IMR-90 (cell line): ENCODE data around the gene ZNRD2. TPM values are rescaled to one million over a fixed set of nuclear protein-coding genes. Genes with fewer than 3 reads are reported as not detected.

Experiments used
- ATAC-seq: fragments of 200-7000 bp; cut with Tn5 transposase; 2 replicates; pipeline ENCODE4 v1.9.1; 2020; ENCODE audit warnings: low read depth, mild to moderate bottlenecking, moderate library complexity
- BruUV-seq: library from RNA; stranded (reverse); fragments of 400-500 nt; replicated peaks from 2 replicates; lab custom pipeline; 2021; lab: Mats Ljungman, UMichigan
- CTCF ChIA-PET: fragments of 300-600 bp; formaldehyde crosslinking; extraction: SDS; loops from one replicate; lab custom pipeline; 2021; ENCODE audit warnings: antibody characterized with exemption; lab: Yijun Ruan, JAX
- POLR2A ChIA-PET: fragments of 300-600 bp; sonication (Branson Sonifier 250); formaldehyde crosslinking; loops from one replicate; lab custom pipeline; 2022; ENCODE audit warnings: antibody characterized with exemption; ENCODE audit not compliant: unreplicated experiment; lab: Charles Lee
- DNase-seq: peaks from one replicate; pipeline ENCODE4 v3.0.0; 2013
- H2AFZ ChIP-seq: replicated peaks from 2 replicates; pipeline ENCODE3; 2013; ENCODE audit warnings: low read length, mild to moderate bottlenecking; ENCODE audit not compliant: poor library complexity
- H2AK5ac ChIP-seq: 2 replicates; pipeline ENCODE4 v1.6.1; 2013; ENCODE audit warnings: low read depth, low read length, inconsistent platforms
- H2AK9ac ChIP-seq: replicated peaks from 2 replicates; pipeline ENCODE3; 2013; ENCODE audit warnings: mild to moderate bottlenecking, low read depth, low read length, moderate library complexity; ENCODE audit not compliant: poor library complexity
- H2BK120ac ChIP-seq: 2 replicates; pipeline ENCODE4 v1.6.1; 2013; ENCODE audit warnings: low read depth, low read length, inconsistent platforms
- H2BK15ac ChIP-seq: 3 replicates; pipeline ENCODE4 v1.6.1; 2013; ENCODE audit warnings: low read depth, low read length, inconsistent platforms
- H2BK20ac ChIP-seq: 2 replicates; pipeline ENCODE4 v1.6.1; 2013; ENCODE audit warnings: low read depth, mild to moderate bottlenecking, inconsistent platforms, low read length, moderate library complexity
- H2BK5ac ChIP-seq: 2 replicates; pipeline ENCODE4 v1.6.1; 2013; ENCODE audit warnings: mild to moderate bottlenecking, low read depth, low read length, inconsistent platforms; ENCODE audit not compliant: poor library complexity, severe bottlenecking
- H3K14ac ChIP-seq: replicated peaks from 2 replicates; pipeline ENCODE4 v1.6.1; 2013; ENCODE audit warnings: low read depth, low read length, inconsistent platforms
- H3K18ac ChIP-seq: 2 replicates; pipeline ENCODE4 v1.6.1; 2013; ENCODE audit warnings: low read depth, low read length, control low read depth
- H3K23ac ChIP-seq: 2 replicates; pipeline ENCODE4 v1.6.1; 2013; ENCODE audit warnings: low read depth, low read length, inconsistent platforms
- H3K27ac ChIP-seq: 2 replicates; pipeline ENCODE4 v1.5.1; 2013; ENCODE audit warnings: mild to moderate bottlenecking, control low read depth, low read length; ENCODE audit not compliant: insufficient read depth
- H3K27me3 ChIP-seq: 2 replicates; pipeline ENCODE4 v1.6.1; 2013; ENCODE audit warnings: low read length; ENCODE audit not compliant: control insufficient read depth, insufficient read depth
- H3K36me3 ChIP-seq: 2 replicates; pipeline ENCODE4 v1.6.1; 2013; ENCODE audit warnings: low read length, mixed read lengths; ENCODE audit not compliant: control insufficient read depth, insufficient read depth
- H3K4ac ChIP-seq: 2 replicates; pipeline ENCODE4 v1.6.1; 2013; ENCODE audit warnings: low read depth, low read length, inconsistent platforms
- H3K4me1 ChIP-seq: 2 replicates; pipeline ENCODE4 v1.6.1; 2013; ENCODE audit warnings: low read length, mixed read lengths; ENCODE audit not compliant: control insufficient read depth, insufficient read depth
- H3K4me2 ChIP-seq: 2 replicates; pipeline ENCODE4 v1.6.1; 2013; ENCODE audit warnings: low read depth, mild to moderate bottlenecking, control low read depth, low read length, moderate library complexity
- H3K4me3 ChIP-seq: 2 replicates; pipeline ENCODE4 v1.5.1; 2013; ENCODE audit warnings: low read depth, mild to moderate bottlenecking, control low read depth, low read length, moderate library complexity; ENCODE audit not compliant: insufficient read depth
- H3K56ac ChIP-seq: 2 replicates; pipeline ENCODE4 v1.6.1; 2013; ENCODE audit warnings: low read length, inconsistent platforms; ENCODE audit not compliant: insufficient read depth; ENCODE audit errors: extremely low read depth
- H3K79me1 ChIP-seq, 2 experiments: 2 replicates each; pipeline ENCODE4 v1.6.1; 2013; ENCODE audit warnings: low read length in 2 of 2, inconsistent platforms in 1 of 2, low read depth in 1 of 2
- H3K9ac ChIP-seq: 2 replicates; pipeline ENCODE4 v1.6.1; 2013; ENCODE audit warnings: low read depth, low read length, control low read depth
- H3K9me1 ChIP-seq: 2 replicates; pipeline ENCODE4 v1.6.1; 2013; ENCODE audit warnings: low read length, inconsistent platforms; ENCODE audit not compliant: insufficient read depth
- H3K9me3 ChIP-seq: 2 replicates; pipeline ENCODE4 v1.6.1; 2013; ENCODE audit warnings: low read length; ENCODE audit not compliant: control insufficient read depth, insufficient read depth
- H4K20me1 ChIP-seq: 2 replicates; pipeline ENCODE4 v1.6.1; 2013; ENCODE audit warnings: low read length, inconsistent platforms; ENCODE audit not compliant: insufficient read depth
- H4K5ac ChIP-seq: 2 replicates; pipeline ENCODE4 v1.6.1; 2013; ENCODE audit warnings: mild to moderate bottlenecking, low read depth, low read length, control low read depth
- H4K8ac ChIP-seq, 2 experiments: 2 replicates each; pipeline ENCODE4 v1.6.1; 2013; ENCODE audit warnings: low read depth in 2 of 2, low read length in 2 of 2, control low read depth in 1 of 2, inconsistent platforms in 1 of 2
- H4K91ac ChIP-seq: 2 replicates; pipeline ENCODE4 v1.6.1; 2013; ENCODE audit warnings: low read depth, low read length, inconsistent platforms; ENCODE audit not compliant: insufficient read depth
- BHLHE40 ChIP-seq: fragments of 150-350 bp; IDR thresholded peaks from 2 replicates; pipeline ENCODE4 v1.6.1; 2016; ENCODE audit warnings: mild to moderate bottlenecking, low read depth, low read length
- CEBPB ChIP-seq: IDR thresholded peaks from 2 replicates; pipeline ENCODE4 v1.6.1; 2012; ENCODE audit warnings: low read depth, low read length, improper control_type of control experiment
- CHD1 ChIP-seq: IDR thresholded peaks from 2 replicates; pipeline ENCODE4 v1.6.1; 2012; ENCODE audit warnings: low read depth, low read length, improper control_type of control experiment
- ELK1 ChIP-seq: fragments of 150-350 bp; IDR thresholded peaks from 2 replicates; pipeline ENCODE4 v1.6.1; 2016; ENCODE audit warnings: low read depth, mild to moderate bottlenecking, low read length, moderate library complexity, borderline replicate concordance
- FOS ChIP-seq: fragments of 150-350 bp; IDR thresholded peaks from 2 replicates; pipeline ENCODE4 v1.6.1; 2016; ENCODE audit warnings: low read depth, low read length
- MAZ ChIP-seq: IDR thresholded peaks from 2 replicates; pipeline ENCODE4 v1.6.1; 2012; ENCODE audit warnings: low read depth, mild to moderate bottlenecking, low read length, improper control_type of control experiment, moderate library complexity, borderline replicate concordance
- MXI1 ChIP-seq: IDR thresholded peaks from 2 replicates; pipeline ENCODE4 v1.6.1; 2012; ENCODE audit warnings: low read depth, mild to moderate bottlenecking, low read length, moderate library complexity, borderline replicate concordance
- POLR2A ChIP-seq: IDR thresholded peaks from 2 replicates; pipeline ENCODE4 v1.6.1; 2012; ENCODE audit warnings: mild to moderate bottlenecking, low read depth, low read length
- RAD21 ChIP-seq: IDR thresholded peaks from 2 replicates; pipeline ENCODE4 v1.6.1; 2012; ENCODE audit warnings: low read length, improper control_type of control experiment
- RCOR1 ChIP-seq: IDR thresholded peaks from 2 replicates; pipeline ENCODE4 v1.6.1; 2012; ENCODE audit warnings: mild to moderate bottlenecking, low read length, improper control_type of control experiment; ENCODE audit not compliant: insufficient replicate concordance
- RFX5 ChIP-seq: IDR thresholded peaks from 2 replicates; pipeline ENCODE4 v1.8.0; 2012; ENCODE audit warnings: low read depth, mild to moderate bottlenecking, low read length, moderate library complexity
- SMC3 ChIP-seq: fragments of 150-350 bp; IDR thresholded peaks from 2 replicates; pipeline ENCODE4 v1.6.1; 2016; ENCODE audit warnings: low read depth, mild to moderate bottlenecking, antibody characterized with exemption, low read length, moderate library complexity
- WGBS, 2 experiments: methylation state at CpG; one replicate each; pipeline versions ENCODE4 v1.1.5 to v1.1.7; 2013; ENCODE audit warnings: missing lambda C conversion rate in 2 of 2; ENCODE audit not compliant: insufficient read length in 1 of 2; ENCODE audit errors: extremely low coverage in 2 of 2; 5-methylcytosine and 5-hydroxymethylcytosine counted together
- dilution Hi-C: fragments of 300-500 bp; cut with HindIII; formaldehyde crosslinking; loops from one replicate; pipeline ENCODE4 v1.14.3; 2018; ENCODE audit warnings: low sequenced_read_pairs; ENCODE audit not compliant: unreplicated experiment
- in situ Hi-C: fragments of 300-500 bp; cut with MboI; formaldehyde crosslinking; loops from 3 replicates; pipeline ENCODE4 v1.14.3; 2019; ENCODE audit warnings: low sequenced_read_pairs, inconsistent platforms, mixed read lengths
- intact Hi-C: fragments of 100-400 bp; cut with micrococcal nuclease; formaldehyde crosslinking; loops from 2 replicates; pipeline ENCODE4 v1.10.0; 2022
- polyA plus RNA-seq, 3 experiments: library from polyadenylated mRNA; depleted of rRNA; stranded (reverse); fragments of >200 nt; gene quantifications; 2 replicates each; pipeline ENCODE4 v1.2.3, GENCODE V29; 2012; ENCODE audit warnings: low replicate concordance in 1 of 3
- total RNA-seq: library from RNA; depleted of rRNA; stranded (reverse); fragments of >200 nt; gene quantifications from 2 replicates; pipeline ENCODE4 v1.2.3, GENCODE V29; 2012
- TF ChIP-seq, protein P1 (sequence below): conservative IDR thresholded peaks from 2 replicates; pipeline ENCODE4 v1.5.1; 2012; ENCODE audit warnings: mild to moderate bottlenecking, low read depth, low read length, improper control_type of control experiment

ZNRD2 gene
- total and polyA plus RNA-seq, 2 of the 4 experiments (the other 2 are of a cell fraction): 75.6 to 90.3 TPM

- 1% methylated on average over 29 of the region's 78 CpGs; no CpG with 5 or more reads in 1 of the 2 experiments for WGBS, 2 experiments
- no peak overlapping the region for H2BK15ac ChIP-seq
- BruUV-seq: no TSS peak
- H2BK20ac ChIP-seq: no peak overlapping the region
- H2AK5ac ChIP-seq: peak overlapping the region; percentile 63; the same call in 1 of the 2 replicates
- H3K36me3 ChIP-seq: peaks cover 42% of the 10 kb centered on the region
- peak overlapping the region; percentile 79 for H2BK120ac ChIP-seq
- in situ Hi-C loops (no loop called here), dilution Hi-C loops (no loop called here), intact Hi-C loops (loop anchor here (1.0 kb wide), 2 partner anchors 17 to 30 kb away; partner anchors contain the start of gene ZNRD2)
- peaks cover 0 to 14% of the 10 kb centered on the region in 2 experiments; a peak in 3 of 4 replicates for H3K79me1 ChIP-seq
- peak overlapping the region; percentile 88 for H3K4ac ChIP-seq
- POLR2A ChIA-PET: interaction anchor here (0.5 to 0.6 kb wide), 2 partner anchors 10 to 47 kb away, joined by 3 to 4 read pairs; no protein-coding TSS in a partner anchor
- peak overlapping the region; percentile 73 for H3K27ac ChIP-seq
- H3K9me3 ChIP-seq: no peaks in the 10 kb centered on the region
- 0 out of 2 replicates have a peak overlapping the region, but pooled peaks have one; percentile 5 for H3K14ac ChIP-seq
- peak overlapping the region; percentile 93 for H3K4me2 ChIP-seq
- peak; percentile 94 for ATAC-seq
- H3K9me1 ChIP-seq: no peaks in the 10 kb centered on the region; the same call in 1 of the 2 replicates
- H3K4me1 ChIP-seq: peaks cover 5% of the 10 kb centered on the region; the same call in 1 of the 2 replicates
- H4K91ac ChIP-seq: no peak overlapping the region; the same call in 1 of the 2 replicates
- peaks cover 14% of the 10 kb centered on the region; the same call in 1 of the 2 replicates for H4K20me1 ChIP-seq
- peak overlapping the region; percentile 3 to 82; a peak in 3 of 4 replicates for H4K8ac ChIP-seq
- H3K18ac ChIP-seq: no peak overlapping the region
- H2AK9ac ChIP-seq: peak overlapping the region; percentile 96
- H4K5ac ChIP-seq: no peak overlapping the region
- CTCF ChIA-PET: interaction anchor here (0.7 to 2.8 kb wide), 9 partner anchors 9 to 80 kb away, joined by 3 to 15 read pairs (median 7); partner anchors contain the start of genes FAM89B, SCYL1 and ZNRD2
- H2BK5ac ChIP-seq: peak overlapping the region; percentile 78
- H3K23ac ChIP-seq: peak overlapping the region; percentile 85; the same call in 1 of the 2 replicates
- H3K27me3 ChIP-seq: no peaks in the 10 kb centered on the region
- 0 out of 2 replicates have a peak overlapping the region, but pooled peaks have one; percentile 24 for H3K56ac ChIP-seq
- H3K4me3 ChIP-seq: peak overlapping the region; percentile 59
- peak overlapping the region; percentile 100 for H2AFZ ChIP-seq
- peak overlapping the region; percentile 45; the same call in 1 of the 2 replicates for H3K9ac ChIP-seq
- DNase-seq: peak; percentile 82
- TF ChIP-seq CHD1 (no peak), MAZ (peak; percentile 38; the same call in 1 of the 2 replicates), SMC3 (peak; percentile 83), CEBPB (peak; percentile 49), RFX5 (no peak), ELK1 (no peak), RAD21 (peak; percentile 77), FOS (no peak), BHLHE40 (peak; percentile 72), RCOR1 (peak; percentile 4), POLR2A (no peak), MXI1 (peak; percentile 86; the same call in 1 of the 2 replicates)
- TF ChIP-seq, protein P1, sequence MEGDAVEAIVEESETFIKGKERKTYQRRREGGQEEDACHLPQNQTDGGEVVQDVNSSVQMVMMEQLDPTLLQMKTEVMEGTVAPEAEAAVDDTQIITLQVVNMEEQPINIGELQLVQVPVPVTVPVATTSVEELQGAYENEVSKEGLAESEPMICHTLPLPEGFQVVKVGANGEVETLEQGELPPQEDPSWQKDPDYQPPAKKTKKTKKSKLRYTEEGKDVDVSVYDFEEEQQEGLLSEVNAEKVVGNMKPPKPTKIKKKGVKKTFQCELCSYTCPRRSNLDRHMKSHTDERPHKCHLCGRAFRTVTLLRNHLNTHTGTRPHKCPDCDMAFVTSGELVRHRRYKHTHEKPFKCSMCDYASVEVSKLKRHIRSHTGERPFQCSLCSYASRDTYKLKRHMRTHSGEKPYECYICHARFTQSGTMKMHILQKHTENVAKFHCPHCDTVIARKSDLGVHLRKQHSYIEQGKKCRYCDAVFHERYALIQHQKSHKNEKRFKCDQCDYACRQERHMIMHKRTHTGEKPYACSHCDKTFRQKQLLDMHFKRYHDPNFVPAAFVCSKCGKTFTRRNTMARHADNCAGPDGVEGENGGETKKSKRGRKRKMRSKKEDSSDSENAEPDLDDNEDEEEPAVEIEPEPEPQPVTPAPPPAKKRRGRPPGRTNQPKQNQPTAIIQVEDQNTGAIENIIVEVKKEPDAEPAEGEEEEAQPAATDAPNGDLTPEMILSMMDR: peak; percentile 88
Observed at GRCh38 chr11:65540290-65541092, 29.8 kb upstream of the ZNRD2 start.
